Fibroblast of the conjunctiva (primary cell): ENCODE measurements around the gene CCDC51.
A peak's percentile ranks its signal among the peaks of the same experiment; 100 is the strongest.

Experiments used
- DNase-seq: peaks from one replicate; pipeline ENCODE4 v3.0.0-alpha.2; 2010; ENCODE audit warnings: low read depth

Gene CCDC51

GRCh38 chr3:48433472-48434118, 6.3 kb downstream of the CCDC51 start:
- DNase-seq: no peak

- no peak for DNase-seq
Observed at GRCh38 chr3:48432411-48433371, 7.2 kb downstream of the CCDC51 start.

GRCh38 chr3:48431224-48432029, 8.5 kb downstream of the CCDC51 start:
- no peak for DNase-seq

- no peak for DNase-seq
Observed at GRCh38 chr3:48430708-48431101, 9.2 kb downstream of the CCDC51 start.

GRCh38 chr3:48429960-48430707, 9.8 kb downstream of the CCDC51 start, which contains the start of gene PLXNB1:
Gene PLXNB1, minus strand, starts transcription at chr3:48430086. Its CDS starts 5,475 bp downstream, at chr3:48424611.
- DNase-seq: peak; percentile 42

- DNase-seq: no peak
Observed at GRCh38 chr3:48429317-48429959, 10.5 kb downstream of the CCDC51 start.

- DNase-seq: no peak
Observed at GRCh38 chr3:48428572-48429316, 11.2 kb downstream of the CCDC51 start.

GRCh38 chr3:48428088-48428571, 11.8 kb downstream of the CCDC51 start:
- no peak for DNase-seq

- no peak for DNase-seq
Observed at GRCh38 chr3:48427630-48427962, 12.3 kb downstream of the CCDC51 start.

- DNase-seq: no peak
Observed at GRCh38 chr3:48426944-48427629, 12.8 kb downstream of the CCDC51 start.

GRCh38 chr3:48426401-48426909, 13.5 kb downstream of the CCDC51 start:
- DNase-seq: no peak

- DNase-seq: no peak
Observed at GRCh38 chr3:48425281-48425812, 14.6 kb downstream of the CCDC51 start.

- DNase-seq: no peak
Observed at GRCh38 chr3:48423883-48424695, 15.8 kb downstream of the CCDC51 start.

GRCh38 chr3:48423241-48423882, 16.6 kb downstream of the CCDC51 start:
- no peak for DNase-seq

GRCh38 chr3:48422681-48423080, 17.2 kb downstream of the CCDC51 start:
- DNase-seq: no peak

- no peak for DNase-seq
Observed at GRCh38 chr3:48422272-48422671, 17.6 kb downstream of the CCDC51 start.

GRCh38 chr3:48420561-48420960, 19.4 kb downstream of the CCDC51 start:
- DNase-seq: no peak

- no peak for DNase-seq
Observed at GRCh38 chr3:48419597-48419996, 20.3 kb downstream of the CCDC51 start.
